Heart right ventricle (tissue), 16 donors: ENCODE data around the gene XIRP2. TPM values are rescaled to one million over a fixed set of nuclear protein-coding genes. Genes with fewer than 3 reads are reported as not detected.

Experiments
- ATAC-seq, 8 donors: fragments of 200-7000 bp; cut with Tn5 transposase; one replicate each; pipeline ENCODE4 v1.9.1; 2020; ENCODE audit warnings: mild to moderate bottlenecking in 8 of 8, moderate library complexity in 8 of 8, moderate number of reproducible peaks in 1 of 8
- DNase-seq, 2 donors: peaks; one replicate each; pipeline ENCODE4 v3.0.0-alpha.2; 2020
- H3K27ac ChIP-seq, 10 donors: fragments of 200-600 bp; sonication (generic) in 2 of 10; one replicate each; pipeline versions ENCODE4 v1.5.0 to v1.8.0; 2020 to 2022; ENCODE audit warnings: mild to moderate bottlenecking in 3 of 10
- H3K27me3 ChIP-seq, 7 donors: fragments of 200-600 bp; one replicate each; pipeline ENCODE4 v1.8.0; 2021 to 2022; ENCODE audit warnings: mild to moderate bottlenecking in 2 of 7
- H3K36me3 ChIP-seq, 9 donors: fragments of 200-600 bp; sonication (generic) in 1 of 9; one replicate each; pipeline versions ENCODE4 v1.5.0 to v1.8.0; 2020 to 2022; ENCODE audit warnings: mild to moderate bottlenecking in 2 of 9
- H3K4me1 ChIP-seq, 9 donors: fragments of 200-600 bp; sonication (generic) in 1 of 9; one replicate each; pipeline versions ENCODE4 v1.5.0 to v1.8.0; 2020 to 2022; ENCODE audit warnings: mild to moderate bottlenecking in 4 of 9
- H3K4me3 ChIP-seq, 10 donors: fragments of 200-600 bp; sonication (generic) in 2 of 10; one replicate each; pipeline versions ENCODE4 v1.5.0 to v1.8.0; 2020 to 2022; ENCODE audit warnings: mild to moderate bottlenecking in 7 of 10, moderate library complexity in 2 of 10
- H3K9me3 ChIP-seq, 11 donors: fragments of 200-600 bp in 10 of 11; sonication (generic) in 2 of 11; one replicate each; pipeline versions ENCODE4 v1.5.0 to v1.8.0; 2013 to 2022; ENCODE audit warnings: mild to moderate bottlenecking in 2 of 11, control low read depth in 1 of 11, moderate library complexity in 1 of 11
- WGBS, 2 donors: extraction: QIAGEN DNeasy Blood & Tissue Kit; methylation state at CpG; one replicate each; pipeline ENCODE4 v1.1.7; 2013; ENCODE audit warnings: inconsistent platforms in 1 of 2; 5-methylcytosine and 5-hydroxymethylcytosine counted together
- intact Hi-C, 10 donors: fragments of 100-400 bp; cut with DNase I; formaldehyde crosslinking; loops; one replicate each; pipeline versions ENCODE4 v1.11.1 to v1.14.2; 2022
- polyA plus RNA-seq, 2 donors: library from polyadenylated mRNA; stranded (reverse); fragments of 200-250 nt; gene quantifications; one replicate each; pipeline ENCODE4 v1.2.3, GENCODE V29; 2013
- total RNA-seq, 10 donors: library from RNA; stranded (reverse); fragmentation: NEBNext Ultra II Directional in 3 of 10; extraction: Animal tissue kit (Norgen Biotek cat#: 25700) in 3 of 10; gene quantifications; one replicate each; pipeline versions ENCODE4 v1.2.1 to v1.2.4, GENCODE V29; 2021 to 2023
- TF ChIP-seq, protein P1 (sequence below), 9 donors: fragments of 200-600 bp; sonication (generic) in 2 of 9; IDR thresholded peaks; one replicate each; pipeline versions ENCODE4 v1.5.0 to v1.8.0; 2021 to 2022; ENCODE audit warnings: antibody characterized with exemption in 9 of 9, mild to moderate bottlenecking in 5 of 9, moderate library complexity in 1 of 9
- donor health status: Arrhythmogenic right ventricular cardiomyopathy.
- donor health status: ischemic (EF 13 %, LVEDD 7.1; RV severe dilation, severe dysfunction).
- donor health status: healthy with polysubstance abuse.
- donor health status: DM: no; HTN: yes; CAD: no.
- donor health status: DM: no; HTN: no; CAD: no.
- donor health status: ischemic (EF 25% LVEDD 6.9; RV normal size, moderate dysfunction).
- donor health status: ischemic (EF 25% LVEDD 5.7; RV mildly dilated, moderate dysfunction).
- donor health status: healthy.
- donor health status: DM: yes; HTN: yes; CAD: no.
- donor health status: Ischemic cardiomyopathy.
- donor health status: ischemic (EF 35%, LVEDD 5.7; RV mildly dilated, moderate dysfunction).
- donor health status: nonischemic (EF 11% LVEDD 7.7; RV severe dilation, severe dysfunction).
- donor health status: DM: yes; HTN: yes; CAD: no.
- donor health status: PGD.
- donor health status: ischemic (EF 29% LVEDD 5.4; RV normal size, mild dysfunction).
- donor health status: nonischemic (EF 23%, LVEDD 6.1; RV moderate dilation, normal function).

Gene XIRP2
- total and polyA plus RNA-seq, 12 donors, result 145 to 1,255 (median 577) TPM

- ATAC-seq (no peak), DNase-seq (peak in 1 of 2 donors; percentile 14)
- intact Hi-C loops, result no loop called here
- H3K9me3 ChIP-seq, result no peaks in the 10 kb centered on the region
- no peaks in the 10 kb centered on the region for H3K36me3 ChIP-seq
- TF ChIP-seq, protein P1, sequence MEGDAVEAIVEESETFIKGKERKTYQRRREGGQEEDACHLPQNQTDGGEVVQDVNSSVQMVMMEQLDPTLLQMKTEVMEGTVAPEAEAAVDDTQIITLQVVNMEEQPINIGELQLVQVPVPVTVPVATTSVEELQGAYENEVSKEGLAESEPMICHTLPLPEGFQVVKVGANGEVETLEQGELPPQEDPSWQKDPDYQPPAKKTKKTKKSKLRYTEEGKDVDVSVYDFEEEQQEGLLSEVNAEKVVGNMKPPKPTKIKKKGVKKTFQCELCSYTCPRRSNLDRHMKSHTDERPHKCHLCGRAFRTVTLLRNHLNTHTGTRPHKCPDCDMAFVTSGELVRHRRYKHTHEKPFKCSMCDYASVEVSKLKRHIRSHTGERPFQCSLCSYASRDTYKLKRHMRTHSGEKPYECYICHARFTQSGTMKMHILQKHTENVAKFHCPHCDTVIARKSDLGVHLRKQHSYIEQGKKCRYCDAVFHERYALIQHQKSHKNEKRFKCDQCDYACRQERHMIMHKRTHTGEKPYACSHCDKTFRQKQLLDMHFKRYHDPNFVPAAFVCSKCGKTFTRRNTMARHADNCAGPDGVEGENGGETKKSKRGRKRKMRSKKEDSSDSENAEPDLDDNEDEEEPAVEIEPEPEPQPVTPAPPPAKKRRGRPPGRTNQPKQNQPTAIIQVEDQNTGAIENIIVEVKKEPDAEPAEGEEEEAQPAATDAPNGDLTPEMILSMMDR (IDR thresholded peaks at IDR 0.05), result no peak
- peaks cover 7 to 82% (median 60%) of the 10 kb centered on the region in 7 donors for H3K27me3 ChIP-seq
- peak overlapping the region in 8 of 10 donors; percentile 73 to 92 (median 78) for H3K4me3 ChIP-seq
- peaks cover 0 to 24% (median 17%) of the 10 kb centered on the region in 9 donors for H3K4me1 ChIP-seq
- WGBS, 2 donors, result 1% methylated on average over 39 of the region's 39 CpGs
- no peak overlapping the region for H3K27ac ChIP-seq
These were observed 405.9 kb downstream of the XIRP2 start for GRCh38 chr2:167293943-167294775.

DNA sequence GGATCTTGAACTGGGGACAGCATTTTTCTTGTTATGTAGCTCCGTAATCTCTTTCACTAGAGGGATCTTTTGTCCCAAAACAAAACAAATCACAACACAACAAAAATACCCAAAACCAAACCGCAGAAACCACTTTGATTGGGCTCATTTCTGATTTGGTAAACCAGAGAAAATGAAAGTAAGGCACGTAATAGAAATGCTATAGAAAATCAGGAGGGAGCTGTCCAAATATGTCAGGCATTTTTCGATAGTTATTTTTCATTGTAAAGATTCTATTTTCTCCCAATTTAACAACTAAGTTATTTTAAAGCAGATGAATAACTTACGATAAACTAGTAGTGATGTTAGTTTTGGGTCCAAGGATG lies 406.5 kb downstream of the XIRP2 start:
- WGBS, 2 donors, result 19 to 25% methylated on average over 5 of the region's 5 CpGs
- intact Hi-C loops, result no loop called here
- no peaks in the 10 kb centered on the region for H3K36me3 ChIP-seq

GRCh38 chr2:167297292-167297691 lies 409.0 kb downstream of the XIRP2 start:
- Histone ChIP-seq H3K27ac (no peak overlapping the region), H3K4me3 (no peak overlapping the region), H3K36me3 (no peaks in the 10 kb centered on the region), H3K4me1 (peaks cover 0 to 21% (median 17%) of the 10 kb centered on the region in 9 donors), H3K27me3 (peaks cover 7 to 75% (median 55%) of the 10 kb centered on the region in 7 donors), H3K9me3 (no peaks in the 10 kb centered on the region)
- intact Hi-C loops, result no loop called here
- DNase-seq (no peak), ATAC-seq (no peak)
- WGBS, 2 donors, result 97 to 100% methylated on average over 1 of the region's 1 CpG
- TF ChIP-seq, protein P1 (IDR thresholded peaks at IDR 0.05), result no peak

More for the DNA sequence above, 406.5 kb downstream of the XIRP2 start:
- no peak for DNase-seq
- Histone ChIP-seq H3K4me3 (peak overlapping the region in 8 of 10 donors; percentile 73 to 92 (median 78)), H3K27ac (no peak overlapping the region), H3K27me3 (peaks cover 7 to 80% (median 65%) of the 10 kb centered on the region in 7 donors), H3K9me3 (no peaks in the 10 kb centered on the region), H3K4me1 (peaks cover 0 to 24% (median 17%) of the 10 kb centered on the region in 9 donors)
- TF ChIP-seq, protein P1 (IDR thresholded peaks at IDR 0.05), result no peak
- no peak for ATAC-seq

DNA sequence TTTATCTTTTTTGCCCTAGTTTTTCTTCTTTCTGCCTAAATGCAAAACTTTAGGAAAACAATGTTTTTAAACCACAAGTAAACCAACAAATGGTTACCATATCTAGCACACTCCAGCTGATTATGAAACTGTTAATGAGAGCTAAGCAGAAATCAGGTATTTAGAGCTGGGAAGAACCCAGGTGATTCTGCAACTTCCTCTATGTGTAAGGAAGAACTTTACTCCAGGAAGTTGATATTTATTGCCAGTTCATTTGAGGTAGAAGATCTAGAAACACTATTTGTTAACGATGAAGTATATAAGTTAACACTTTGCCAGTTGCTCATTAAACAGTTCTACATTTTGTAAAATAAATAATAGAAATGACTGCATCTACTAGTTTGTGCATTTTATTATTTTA lies 409.7 kb downstream of the XIRP2 start:
- 86 to 91% methylated on average over 1 of the region's 1 CpG for WGBS, 2 donors
- Histone ChIP-seq H3K4me1 (peaks cover 0 to 21% (median 17%) of the 10 kb centered on the region in 9 donors), H3K9me3 (no peaks in the 10 kb centered on the region), H3K27me3 (peaks cover 7 to 76% (median 55%) of the 10 kb centered on the region in 7 donors), H3K4me3 (no peak overlapping the region), H3K27ac (no peak overlapping the region), H3K36me3 (no peaks in the 10 kb centered on the region)
- DNase-seq, result no peak
- intact Hi-C loops, result no loop called here
- no peak for ATAC-seq
- TF ChIP-seq, protein P1 (IDR thresholded peaks at IDR 0.05), result no peak
